Tibial nerve (tissue), 4 donors: ENCODE data around the gene TCEAL9. TPM values are rescaled to one million over a fixed set of nuclear protein-coding genes. Genes with fewer than 3 reads are reported as not detected.

Experiments
- DNase-seq, 2 donors: peaks; one replicate each; pipeline ENCODE4 v3.0.0-alpha.2; 2019; ENCODE audit warnings: low spot score in 2 of 2
- H3K27ac ChIP-seq, 4 donors: fragments of 200-600 bp; sonication (generic) in 3 of 4; one replicate each; pipeline ENCODE4 v1.5.1; 2017 to 2019; ENCODE audit warnings: mild to moderate bottlenecking in 1 of 4
- H3K27me3 ChIP-seq, 2 donors: fragments of 200-600 bp; sonication (generic) in 1 of 2; one replicate each; pipeline versions ENCODE4 v1.5.1 to v1.6.0; 2017 to 2019
- H3K36me3 ChIP-seq, 3 donors: fragments of 200-600 bp; sonication (generic); one replicate each; pipeline ENCODE4 v1.5.1; 2018 to 2019
- H3K4me1 ChIP-seq, 4 donors: fragments of 200-600 bp; sonication (generic) in 3 of 4; one replicate each; pipeline ENCODE4 v1.5.1; 2017 to 2019
- H3K4me3 ChIP-seq, 4 donors: fragments of 200-600 bp; sonication (generic) in 3 of 4; one replicate each; pipeline ENCODE4 v1.5.1; 2017 to 2019; ENCODE audit warnings: mild to moderate bottlenecking in 1 of 4, moderate library complexity in 1 of 4
- H3K9me3 ChIP-seq, 4 donors: fragments of 200-600 bp; sonication (generic) in 3 of 4; one replicate each; pipeline ENCODE4 v1.5.1; 2017 to 2019
- CTCF ChIP-seq, 5 experiments: fragments of 200-600 bp in 3 of 5; fragments of 450-650 bp in 2 of 5; sonication (generic) in 3 of 5; IDR thresholded peaks; one replicate each; pipeline ENCODE4 v1.5.1; 2016 to 2019; ENCODE audit warnings: antibody characterized with exemption in 5 of 5, mild to moderate bottlenecking in 3 of 5, moderate library complexity in 2 of 5
- EP300 ChIP-seq, 2 donors: sonication (generic); formaldehyde crosslinking; IDR thresholded peaks; one replicate each; pipeline ENCODE4 v1.6.1; 2017; ENCODE audit warnings: antibody characterized with exemption in 2 of 2, mild to moderate bottlenecking in 1 of 2
- POLR2A ChIP-seq, 2 donors: fragments of 450-650 bp; IDR thresholded peaks; one replicate each; pipeline ENCODE4 v1.6.1; 2017; ENCODE audit warnings: antibody characterized with exemption in 2 of 2, mild to moderate bottlenecking in 2 of 2, moderate library complexity in 2 of 2
- WGBS, 2 donors: methylation state at CpG; one replicate each; pipeline ENCODE4 v1.1.5; 2018; 5-methylcytosine and 5-hydroxymethylcytosine counted together
- total RNA-seq, 4 donors: library from RNA; depleted of rRNA; stranded (reverse); fragments of >200 nt; gene quantifications; one replicate each; pipeline ENCODE4 v1.1.0, GENCODE V29; 2016

The TCEAL9 gene
- total RNA-seq, 4 donors from 2014 or later, result 49.2 to 114 (median 55.4) TPM

- 3 to 5% methylated on average over 1 of the region's 1 CpG for WGBS, 2 donors
- H3K9me3 ChIP-seq, result no peaks in the 10 kb centered on the region
- no peaks in the 10 kb centered on the region for H3K36me3 ChIP-seq
- TF ChIP-seq POLR2A (IDR thresholded peaks at IDR 0.05) (no peak), CTCF (IDR thresholded peaks at IDR 0.05) (no peak), EP300 (IDR thresholded peaks at IDR 0.05) (no peak)
- H3K4me1 ChIP-seq, result no peaks in the 10 kb centered on the region
- DNase-seq, result no peak
- H3K27ac ChIP-seq, result no peak overlapping the region
- peaks cover 0 to 4% of the 10 kb centered on the region in 2 donors for H3K27me3 ChIP-seq
- H3K4me3 ChIP-seq, result no peak overlapping the region
Measured at GRCh38 chrX:103362474-103362873, 6.2 kb downstream of the TCEAL9 start.

GRCh38 chrX:103363046-103363445 lies 6.7 kb downstream of the TCEAL9 start:
- TF ChIP-seq EP300 (IDR thresholded peaks at IDR 0.05), result no peak
- TF ChIP-seq POLR2A (IDR thresholded peaks at IDR 0.05), result no peak
- no peak for TF ChIP-seq CTCF (IDR thresholded peaks at IDR 0.05)
- Histone ChIP-seq H3K27ac (no peak overlapping the region), H3K27me3 (peaks cover 0 to 4% of the 10 kb centered on the region in 2 donors), H3K4me3 (no peak overlapping the region), H3K4me1 (no peaks in the 10 kb centered on the region), H3K9me3 (no peaks in the 10 kb centered on the region), H3K36me3 (no peaks in the 10 kb centered on the region)
- no peak for DNase-seq
- 78 to 98% methylated on average over 2 of the region's 2 CpGs for WGBS, 2 donors

- 11 to 70% methylated on average over 1 of the region's 1 CpG for WGBS, 2 donors
- no peak for DNase-seq
- Histone ChIP-seq H3K27me3 (peaks cover 0 to 14% of the 10 kb centered on the region in 2 donors), H3K4me1 (no peaks in the 10 kb centered on the region), H3K9me3 (no peaks in the 10 kb centered on the region), H3K36me3 (no peaks in the 10 kb centered on the region), H3K4me3 (no peak overlapping the region), H3K27ac (no peak overlapping the region)
- TF ChIP-seq EP300 (IDR thresholded peaks at IDR 0.05), result no peak
- no peak for TF ChIP-seq POLR2A (IDR thresholded peaks at IDR 0.05)
- no peak for TF ChIP-seq CTCF (IDR thresholded peaks at IDR 0.05)
Measured at GRCh38 chrX:103367502-103367901, 11.2 kb downstream of the TCEAL9 start.

- DNase-seq, result no peak
Measured at GRCh38 chrX:103369479-103369878, 13.2 kb downstream of the TCEAL9 start.

GRCh38 chrX:103372886-103373285 lies 16.6 kb downstream of the TCEAL9 start:
- Histone ChIP-seq H3K36me3 (no peaks in the 10 kb centered on the region), H3K4me1 (no peaks in the 10 kb centered on the region), H3K27ac (no peak overlapping the region), H3K4me3 (no peak overlapping the region), H3K9me3 (no peaks in the 10 kb centered on the region), H3K27me3 (peaks cover 0 to 28% of the 10 kb centered on the region in 2 donors)
- no peak for DNase-seq
- TF ChIP-seq CTCF (IDR thresholded peaks at IDR 0.05) (no peak), EP300 (IDR thresholded peaks at IDR 0.05) (no peak), POLR2A (IDR thresholded peaks at IDR 0.05) (no peak)
- WGBS, 2 donors, result 56 to 71% methylated on average over 2 of the region's 2 CpGs

More at GRCh38 chrX:103369479-103369878, 13.2 kb downstream of the TCEAL9 start:
- Histone ChIP-seq H3K9me3 (no peaks in the 10 kb centered on the region), H3K4me3 (no peak overlapping the region), H3K27me3 (peaks cover 0 to 14% of the 10 kb centered on the region in 2 donors), H3K36me3 (no peaks in the 10 kb centered on the region), H3K4me1 (no peaks in the 10 kb centered on the region), H3K27ac (no peak overlapping the region)
- no peak for TF ChIP-seq EP300 (IDR thresholded peaks at IDR 0.05)
- no peak for TF ChIP-seq POLR2A (IDR thresholded peaks at IDR 0.05)
- TF ChIP-seq CTCF (IDR thresholded peaks at IDR 0.05), result no peak
